ENCODE results near the gene HAUS3.
A peak's percentile ranks its signal among the peaks of the same experiment; 100 is the strongest.

The HAUS3 gene

GRCh38 chr4:2263926-2264321, 22.0 kb upstream of the HAUS3 start:
- no peak for DNase-seq (ENCODE audit: low read depth)

- DNase-seq (ENCODE audit: low read depth): no peak
Observed at GRCh38 chr4:2262944-2263250, 21.0 kb upstream of the HAUS3 start.

GRCh38 chr4:2262145-2262943, 20.4 kb upstream of the HAUS3 start:
- peak; percentile 96 for DNase-seq (ENCODE audit: low read depth)

GRCh38 chr4:2261853-2262144, 19.9 kb upstream of the HAUS3 start, which contains the start of gene MXD4:
Gene MXD4, minus strand, starts transcription at chr4:2262109. Its CDS starts 129 bp downstream, at chr4:2261980.
- DNase-seq (ENCODE audit: low read depth): no peak

- DNase-seq (ENCODE audit: low read depth): no peak
Observed at GRCh38 chr4:2261110-2261852, 19.4 kb upstream of the HAUS3 start.

- no peak for DNase-seq (ENCODE audit: low read depth)
Observed at GRCh38 chr4:2260344-2261109, 18.6 kb upstream of the HAUS3 start.

GRCh38 chr4:2259541-2260343, 17.8 kb upstream of the HAUS3 start:
- DNase-seq (ENCODE audit: low read depth): no peak

GRCh38 chr4:2259036-2259540, 17.2 kb upstream of the HAUS3 start:
- DNase-seq (ENCODE audit: low read depth): no peak

GRCh38 chr4:2258091-2259035, 16.4 kb upstream of the HAUS3 start:
- no peak for DNase-seq (ENCODE audit: low read depth)

GRCh38 chr4:2257361-2258081, 15.6 kb upstream of the HAUS3 start:
- no peak for DNase-seq (ENCODE audit: low read depth)

GRCh38 chr4:2256781-2257191, 14.9 kb upstream of the HAUS3 start:
- DNase-seq (ENCODE audit: low read depth): no peak

GRCh38 chr4:2256156-2256731, 14.3 kb upstream of the HAUS3 start:
- no peak for DNase-seq (ENCODE audit: low read depth)

- DNase-seq (ENCODE audit: low read depth): no peak
Observed at GRCh38 chr4:2255501-2256155, 13.7 kb upstream of the HAUS3 start.

GRCh38 chr4:2254665-2255500, 13.0 kb upstream of the HAUS3 start:
- DNase-seq (ENCODE audit: low read depth): no peak

- no peak for DNase-seq (ENCODE audit: low read depth)
Observed at GRCh38 chr4:2253160-2254084, 11.5 kb upstream of the HAUS3 start.

GRCh38 chr4:2252530-2253091, 10.7 kb upstream of the HAUS3 start:
- no peak for DNase-seq (ENCODE audit: low read depth)
